ENCODE results near the gene SHC2.

- TF ChIP-seq CTCF (IDR thresholded peaks at IDR 0.05) (no peak), POLR2AphosphoS5 (IDR thresholded peaks at IDR 0.05; ENCODE audit: insufficient read depth in 1 of 2, low read depth in 1 of 2) (no peak), POLR2A (IDR thresholded peaks at IDR 0.05) (no peak)
Observed at GRCh38 chr19:469833-470232, 9.0 kb upstream of the SHC2 start.

Data from vagina (tissue), 2 donors.